NCI-H2227 treated with DMSO at 0.1 percent for 48 hours (cell line): ENCODE measurements around the gene RASD1.

Experiments used
- DNase-seq: peaks from one replicate; lab custom pipeline; 2025; lab: John Stamatoyannopoulos, UW

RASD1 gene

GRCh38 chr17:17510456-17511292 is 14.5 kb upstream of the RASD1 start:
- DNase-seq, result no peak

DNA sequence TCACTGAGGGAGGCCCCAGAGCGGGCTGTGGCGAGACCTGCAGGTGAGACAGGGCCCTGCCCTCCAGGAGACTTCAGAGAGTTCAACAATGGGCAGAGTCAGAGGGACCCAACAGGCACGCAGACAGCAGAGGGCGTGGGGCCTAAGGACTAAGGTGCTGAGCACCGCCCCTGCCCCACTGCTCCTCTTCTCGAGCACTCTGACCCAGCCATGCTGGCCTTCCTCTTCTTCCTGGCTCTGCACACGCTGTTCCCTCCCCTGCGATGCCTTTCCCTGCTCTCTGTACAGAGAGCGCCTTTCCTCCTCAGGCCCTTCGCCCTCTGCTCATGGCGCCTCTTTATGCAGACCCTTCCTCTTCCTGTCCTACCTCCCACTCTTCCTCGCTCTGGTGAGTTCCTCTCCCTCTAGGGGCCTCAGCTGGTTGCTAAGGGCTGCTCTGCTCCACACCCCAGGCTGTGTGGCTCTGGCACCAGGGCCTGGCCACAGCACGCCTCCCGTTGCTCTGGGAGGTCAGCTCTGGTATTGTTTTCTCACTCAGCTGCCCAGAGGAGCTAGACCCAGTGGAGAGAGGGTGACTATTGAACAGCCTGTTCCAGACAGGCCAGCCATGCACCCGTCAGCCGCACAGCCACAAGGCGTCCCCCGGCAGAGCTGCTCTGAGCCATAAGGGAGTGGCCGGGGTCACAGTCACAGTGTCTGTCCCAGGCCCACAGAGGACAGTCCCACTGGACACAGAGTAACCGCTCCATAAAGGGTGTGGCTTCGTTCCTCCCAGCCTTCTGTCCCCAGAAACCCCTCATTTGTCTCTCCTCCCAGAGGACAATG is 13.6 kb upstream of the RASD1 start:
- no peak for DNase-seq

GRCh38 chr17:17508646-17509591 is 12.7 kb upstream of the RASD1 start:
- DNase-seq, result no peak

- DNase-seq, result no peak
Observed at GRCh38 chr17:17508019-17508535, 11.9 kb upstream of the RASD1 start.

DNA sequence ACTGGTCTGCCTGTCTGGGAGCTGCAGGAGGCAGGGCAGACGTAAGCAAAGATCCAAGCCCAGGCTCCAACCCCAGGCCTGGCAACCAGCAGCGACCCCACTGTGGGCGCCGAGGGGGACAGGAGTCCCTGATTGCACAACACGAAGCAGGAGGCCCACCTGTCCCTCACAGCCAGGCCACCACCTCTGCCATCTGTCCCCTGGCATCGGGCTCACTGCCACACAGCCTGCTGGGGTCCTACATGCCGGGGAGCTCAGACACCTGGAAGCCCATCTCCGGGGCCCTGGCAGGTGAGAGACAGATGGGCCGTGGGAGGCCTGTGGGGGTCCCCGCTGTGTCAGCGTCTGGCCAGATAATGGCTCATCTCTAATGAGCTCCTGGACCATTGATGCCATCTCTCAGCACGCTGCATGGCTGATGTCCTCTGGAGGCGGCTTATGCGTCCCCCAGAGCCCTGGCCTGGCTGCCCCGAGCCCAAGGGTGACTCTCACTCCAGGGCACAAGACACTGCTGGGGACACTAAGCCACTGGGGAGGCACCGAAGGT is 11.3 kb upstream of the RASD1 start:
- no peak for DNase-seq

DNA sequence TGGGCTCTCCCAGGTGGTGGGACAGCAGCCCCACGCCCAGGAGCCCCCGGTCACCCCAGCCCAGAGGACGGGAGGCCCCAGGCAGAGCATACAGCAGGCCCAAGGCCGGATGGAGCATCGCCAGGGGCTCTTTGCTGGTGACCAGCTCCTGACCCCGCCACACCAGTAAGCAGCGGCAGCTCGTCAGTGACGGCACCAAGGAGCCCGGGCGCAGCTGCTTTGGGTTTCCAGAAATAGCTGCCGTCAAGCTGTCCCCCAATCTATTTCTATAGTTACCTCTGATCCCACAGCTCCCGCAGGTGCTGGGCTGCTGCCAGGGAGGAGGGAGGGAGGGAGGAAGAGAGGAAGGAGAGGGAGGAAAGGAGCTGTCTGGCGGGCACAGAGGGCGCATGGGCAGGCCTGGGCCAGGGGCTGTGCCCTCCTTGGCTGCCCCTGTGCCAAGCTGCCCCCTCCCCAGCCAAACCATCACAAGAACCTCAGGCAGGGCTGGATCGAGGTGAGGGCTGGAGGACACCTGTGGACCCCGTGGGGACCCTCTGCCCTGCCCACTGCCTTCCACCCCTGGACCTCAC is 10.8 kb upstream of the RASD1 start:
- no peak for DNase-seq

- no peak for DNase-seq
Observed at GRCh38 chr17:17506181-17506741, 10.1 kb upstream of the RASD1 start.

DNA sequence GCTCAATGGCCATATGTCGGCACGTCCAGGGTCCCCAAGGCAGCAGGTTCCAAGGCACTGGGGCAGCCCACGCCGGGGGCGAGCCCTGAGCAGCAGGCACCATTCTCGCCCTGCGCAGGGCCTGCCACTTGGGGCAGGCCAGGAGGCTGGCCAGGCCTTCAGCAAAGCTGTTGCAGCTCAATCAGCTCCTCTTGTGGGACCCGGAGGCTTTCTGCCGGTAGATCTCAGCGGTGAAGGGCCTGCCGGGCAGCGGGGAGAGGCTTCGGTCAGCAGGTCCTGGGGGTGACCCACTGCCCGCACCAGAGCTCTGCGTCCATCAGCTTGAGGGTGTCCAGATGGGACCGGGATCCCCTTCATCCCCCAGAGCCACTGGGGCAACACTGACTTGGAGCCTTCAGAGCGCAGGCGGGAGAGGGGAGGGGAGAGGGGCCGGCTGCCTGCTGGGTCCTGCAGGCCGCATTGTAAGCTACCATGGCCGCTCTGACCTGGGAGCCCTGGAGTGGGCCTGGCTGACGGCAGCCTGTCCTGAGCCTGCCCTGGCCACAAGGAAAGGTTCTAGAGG is 9.5 kb upstream of the RASD1 start:
- no peak for DNase-seq

DNA sequence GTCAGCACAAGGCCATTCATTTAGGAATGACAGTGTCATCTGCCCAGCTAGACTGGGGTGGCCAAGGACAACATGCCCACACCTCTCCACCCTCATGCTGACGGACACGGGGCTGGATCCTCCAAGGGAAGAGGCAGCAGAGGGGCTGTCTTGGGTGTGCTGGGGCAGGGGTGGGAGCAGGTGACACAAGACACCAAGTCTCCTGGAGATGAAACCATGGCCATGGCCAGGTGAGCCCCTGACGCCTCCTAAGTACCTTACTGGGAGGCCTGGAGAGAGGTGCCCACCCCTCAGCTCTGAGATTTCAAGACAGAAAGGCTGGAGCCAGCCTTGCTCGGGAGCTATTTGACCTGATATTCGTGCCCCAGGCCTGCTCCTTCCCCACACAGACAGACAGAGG is 9.0 kb upstream of the RASD1 start:
- no peak for DNase-seq

- no peak for DNase-seq
Observed at GRCh38 chr17:17504341-17505140, 8.3 kb upstream of the RASD1 start.

GRCh38 chr17:17503566-17504130 is 7.5 kb upstream of the RASD1 start:
- DNase-seq, result no peak

DNA sequence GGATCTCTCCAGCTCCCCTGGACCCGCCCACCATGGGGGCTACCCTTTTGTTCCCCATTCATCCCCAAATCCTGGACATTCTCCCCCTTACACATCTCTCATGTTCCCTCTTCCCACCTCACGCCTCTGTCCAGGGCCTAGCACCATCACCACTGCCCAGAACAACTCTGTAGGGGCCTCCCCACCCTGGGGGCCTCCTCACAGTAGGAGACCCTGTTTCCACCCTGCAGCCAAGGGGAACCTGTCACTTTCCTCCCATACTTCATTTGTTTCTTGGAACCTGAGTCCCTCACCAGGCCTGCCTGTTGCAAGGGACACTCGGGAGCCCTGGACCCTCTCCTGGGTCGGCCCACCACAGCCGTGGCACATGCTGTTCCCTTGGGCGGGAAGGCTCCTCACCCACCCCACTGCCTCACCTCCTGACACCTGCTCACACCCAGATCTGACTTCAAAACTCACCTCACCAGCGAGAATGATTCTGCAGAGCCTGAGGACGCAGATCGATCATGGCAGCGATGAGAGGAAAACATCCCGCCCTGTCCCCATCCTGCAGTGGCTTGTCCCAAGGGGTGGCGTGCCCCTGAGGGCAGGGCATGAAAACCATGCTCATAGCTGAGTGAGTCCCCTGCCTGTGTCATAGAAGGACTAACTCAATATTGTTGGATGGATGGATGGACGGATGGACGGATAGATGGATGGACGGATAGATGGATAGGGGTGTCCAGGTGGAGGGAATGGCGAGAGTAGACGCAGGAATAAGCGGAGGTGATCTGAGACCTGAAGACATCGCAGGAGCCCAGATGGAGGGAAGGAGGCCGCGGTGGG is 6.8 kb upstream of the RASD1 start:
- no peak for DNase-seq

- no peak for DNase-seq
Observed at GRCh38 chr17:17500999-17501605, 4.9 kb upstream of the RASD1 start.

DNA sequence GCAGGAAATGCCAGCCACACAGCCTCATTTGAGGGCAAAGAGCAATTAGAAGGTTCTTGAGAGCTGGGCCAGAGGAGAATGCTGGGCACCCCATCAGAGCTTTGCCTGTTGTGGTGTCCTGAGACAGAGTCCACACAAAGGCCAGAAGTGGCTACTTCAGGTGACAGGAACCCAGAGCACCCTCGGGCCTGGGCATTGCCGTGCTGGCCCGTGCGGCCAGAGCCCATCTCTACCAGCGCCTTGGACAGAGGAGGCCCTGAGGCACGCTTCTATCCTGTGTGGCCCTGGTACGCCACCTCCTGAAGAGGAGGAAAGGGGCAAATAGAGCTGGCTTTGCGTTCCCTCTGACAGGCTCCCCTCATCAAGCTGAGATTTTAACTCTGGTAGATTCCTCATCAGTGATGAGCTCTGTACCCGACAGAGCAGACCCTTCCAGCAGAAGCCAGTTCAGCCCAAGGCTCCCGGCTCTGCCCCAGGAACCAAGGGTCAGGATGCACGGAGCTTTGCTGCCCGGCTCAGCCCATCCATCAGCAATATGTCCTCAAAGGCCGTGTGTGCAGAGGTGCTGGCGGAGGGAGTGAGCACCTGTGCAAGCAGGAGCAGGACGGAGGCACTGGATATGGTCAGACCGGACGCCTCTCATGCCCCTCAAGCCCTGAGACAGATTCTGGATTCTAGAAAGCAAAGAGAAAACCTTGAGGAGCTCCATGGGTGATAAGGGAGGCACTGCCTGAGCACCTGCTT is 3.4 kb upstream of the RASD1 start:
- DNase-seq, result no peak

- DNase-seq, result no peak
Observed at GRCh38 chr17:17498606-17499301, 2.6 kb upstream of the RASD1 start.

- DNase-seq, result no peak
Observed at GRCh38 chr17:17497845-17498520, 1.8 kb upstream of the RASD1 start.
